ENCODE data around the gene DIO1.

Gene DIO1

DNA sequence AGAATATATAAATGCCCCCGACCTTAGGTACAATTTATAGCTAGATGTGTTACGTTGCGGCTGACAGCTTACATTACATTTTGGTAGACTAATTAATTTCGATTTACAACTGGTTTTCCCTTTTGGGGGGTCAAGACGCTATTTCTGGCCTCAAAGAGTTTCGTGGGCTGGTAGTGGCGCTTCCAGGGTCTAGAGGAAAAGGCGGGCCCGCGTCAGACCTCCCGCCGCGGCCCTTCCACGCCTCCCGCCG, 51.1 kb downstream of the DIO1 start:
- Mint-ChIP-seq H3K4me3 (peak overlapping the region; percentile 94), H3K36me3 (peaks cover 1% of the 10 kb centered on the region), H3K9me3 (no peaks in the 10 kb centered on the region), H3K4me1 (peaks cover 50% of the 10 kb centered on the region), H3K27me3 (no peaks in the 10 kb centered on the region), H3K27ac (peak overlapping the region; percentile 94)

GRCh38 chr1:53945433-53946251, 51.7 kb downstream of the DIO1 start, which contains the start of gene IFT25:
IFT25 (minus strand) TSS chr1:53945699; CDS start chr1:53940082, 5,617 bp downstream.
- H3K4me1 Mint-ChIP-seq, result peaks cover 47% of the 10 kb centered on the region
- no peaks in the 10 kb centered on the region for H3K27me3 Mint-ChIP-seq
- peak within 1 kb of the TSS; percentile 94 for H3K27ac Mint-ChIP-seq

GRCh38 chr1:53946252-53947171, 52.5 kb downstream of the DIO1 start, which contains the start of gene LRRC42:
LRRC42 (plus strand) TSS chr1:53946350; CDS start chr1:53952000, 5,650 bp downstream.
- H3K27me3 Mint-ChIP-seq, result no peaks in the 10 kb centered on the region
- H3K27ac Mint-ChIP-seq, result peak within 1 kb of the TSS; percentile 94
- no peaks in the 10 kb centered on the region for H3K36me3 Mint-ChIP-seq
- peaks cover 47% of the 10 kb centered on the region for H3K4me1 Mint-ChIP-seq
- H3K4me3 Mint-ChIP-seq, result peak within 1 kb of the TSS; percentile 94
- no peaks in the 10 kb centered on the region for H3K9me3 Mint-ChIP-seq

More at GRCh38 chr1:53945433-53946251, 51.7 kb downstream of the DIO1 start, which contains the start of gene IFT25:
- Mint-ChIP-seq H3K4me3 (peak within 1 kb of the TSS; percentile 94), H3K36me3 (no peaks in the 10 kb centered on the region), H3K9me3 (no peaks in the 10 kb centered on the region)

DNA sequence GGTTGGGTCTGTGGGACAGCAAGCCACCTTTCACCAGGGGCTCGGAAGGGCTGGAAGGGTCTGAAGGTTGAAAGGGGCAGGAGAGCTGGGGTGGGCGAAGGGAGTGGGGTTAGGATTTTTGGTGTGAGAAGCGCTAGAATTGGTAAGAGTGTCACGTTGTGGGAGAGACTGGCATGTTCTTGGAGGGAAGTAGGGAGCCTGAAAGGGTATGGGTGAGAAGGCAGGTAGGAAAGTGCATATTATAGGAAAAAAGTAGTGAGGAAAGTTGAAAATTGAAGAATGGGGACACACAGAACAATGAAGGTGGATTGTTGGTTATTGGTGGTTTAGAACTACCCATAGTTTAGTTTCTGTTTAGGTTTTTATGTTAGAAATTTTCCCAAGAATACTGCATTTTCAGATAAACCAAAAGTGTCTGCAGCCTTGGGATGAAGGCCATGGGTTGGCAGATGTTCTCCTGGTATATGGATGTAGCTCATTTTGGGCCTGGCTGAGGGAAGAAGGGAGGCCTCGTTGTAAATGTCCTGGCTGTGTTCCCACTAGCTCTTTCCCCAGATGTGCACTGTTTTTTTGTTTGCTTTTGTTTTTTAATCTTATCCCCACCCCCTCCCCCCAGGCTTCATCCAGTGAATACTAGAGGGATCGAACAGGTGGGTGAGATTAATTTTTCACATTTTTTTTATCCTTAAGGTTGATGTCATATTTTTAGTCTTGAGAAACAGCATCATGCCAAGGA, 53.4 kb downstream of the DIO1 start:
- Mint-ChIP-seq H3K27me3 (no peaks in the 10 kb centered on the region), H3K27ac (peak overlapping the region; percentile 92), H3K36me3 (no peaks in the 10 kb centered on the region), H3K9me3 (no peaks in the 10 kb centered on the region), H3K4me3 (peak overlapping the region; percentile 83), H3K4me1 (peaks cover 47% of the 10 kb centered on the region)

- Mint-ChIP-seq H3K27ac (no peak overlapping the region), H3K4me1 (peaks cover 42% of the 10 kb centered on the region), H3K36me3 (peaks cover 2% of the 10 kb centered on the region), H3K4me3 (peak overlapping the region; percentile 32), H3K27me3 (no peaks in the 10 kb centered on the region), H3K9me3 (no peaks in the 10 kb centered on the region)
Measured at GRCh38 chr1:53948291-53948690, 54.3 kb downstream of the DIO1 start.

DNA sequence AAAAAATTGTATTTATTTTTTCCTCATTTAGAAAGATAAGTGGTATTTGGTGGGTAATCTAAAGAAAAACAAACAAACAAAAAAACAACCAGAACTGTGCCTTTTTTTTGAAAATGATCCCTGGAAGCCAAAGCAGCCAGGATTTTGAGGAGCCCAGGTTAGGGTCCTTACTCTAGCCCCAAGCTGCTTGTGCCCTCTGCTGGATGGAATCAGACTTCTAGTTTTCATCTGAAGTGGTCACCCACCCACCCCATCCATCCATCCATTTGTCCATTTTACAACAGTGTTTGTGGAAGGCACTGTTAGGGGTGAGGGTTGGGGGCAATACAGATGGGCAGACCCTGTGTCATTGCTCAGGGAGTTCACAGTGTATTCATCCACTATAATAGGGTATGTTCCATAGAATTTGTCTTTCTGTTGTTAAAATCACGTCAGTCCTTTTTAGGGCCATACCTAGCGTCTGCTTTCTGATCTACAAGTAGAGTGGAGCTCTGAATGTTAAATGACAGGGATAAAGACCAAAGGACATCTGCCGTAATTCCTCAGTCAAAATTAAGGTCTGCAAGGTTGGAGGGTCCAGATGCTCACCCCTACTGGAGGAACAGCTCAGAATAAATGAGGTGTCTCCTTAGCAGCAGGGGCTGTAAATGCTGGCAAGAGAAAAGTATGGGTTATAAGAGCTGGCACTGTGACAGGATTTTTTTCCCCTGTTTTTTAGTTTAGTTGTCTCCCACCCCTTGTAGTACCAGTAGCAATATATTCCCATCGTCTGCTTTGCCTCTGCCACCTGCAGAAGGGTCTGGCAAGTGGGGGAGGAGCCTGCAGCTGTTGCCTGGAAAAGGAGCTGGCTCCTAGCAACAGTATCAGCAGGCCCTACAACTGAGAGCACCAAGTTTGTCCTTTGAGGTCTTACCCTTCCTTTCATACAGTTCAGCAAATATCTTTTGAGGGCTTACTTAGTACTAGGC, 55.3 kb downstream of the DIO1 start:
- Mint-ChIP-seq H3K27me3 (no peaks in the 10 kb centered on the region), H3K36me3 (peaks cover 2% of the 10 kb centered on the region), H3K9me3 (no peaks in the 10 kb centered on the region), H3K4me3 (no peak overlapping the region), H3K27ac (no peak overlapping the region), H3K4me1 (peaks cover 33% of the 10 kb centered on the region)

GRCh38 chr1:53951697-53952096, 57.7 kb downstream of the DIO1 start:
- H3K9me3 Mint-ChIP-seq, result no peaks in the 10 kb centered on the region
- peak overlapping the region; percentile 55 for H3K27ac Mint-ChIP-seq
- peaks cover 2% of the 10 kb centered on the region for H3K36me3 Mint-ChIP-seq
- no peak overlapping the region for H3K4me3 Mint-ChIP-seq
- H3K4me1 Mint-ChIP-seq, result peaks cover 27% of the 10 kb centered on the region
- H3K27me3 Mint-ChIP-seq, result no peaks in the 10 kb centered on the region

DNA sequence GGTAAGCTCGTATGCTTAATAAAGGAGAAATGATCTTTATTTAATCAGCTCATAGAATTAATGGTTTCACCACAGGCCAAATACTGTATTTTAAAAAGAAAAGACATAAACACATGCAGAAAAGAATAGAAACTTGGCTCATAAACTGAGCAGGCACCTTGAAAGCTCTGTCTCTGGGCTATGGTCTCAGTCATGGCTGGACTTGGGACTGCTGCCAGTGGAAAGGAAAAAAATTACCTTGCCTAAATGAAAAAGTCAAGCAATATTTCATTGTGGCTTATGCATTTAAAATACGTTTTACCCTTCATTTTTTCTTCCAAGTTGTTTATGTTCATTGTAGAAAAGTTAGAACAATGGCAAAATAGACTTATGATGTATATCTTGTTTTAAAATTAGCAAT, 60.1 kb downstream of the DIO1 start:
- Mint-ChIP-seq H3K27ac (no peak overlapping the region), H3K27me3 (no peaks in the 10 kb centered on the region), H3K4me1 (peaks cover 17% of the 10 kb centered on the region), H3K4me3 (no peak overlapping the region), H3K9me3 (no peaks in the 10 kb centered on the region), H3K36me3 (peaks cover 2% of the 10 kb centered on the region)

DNA sequence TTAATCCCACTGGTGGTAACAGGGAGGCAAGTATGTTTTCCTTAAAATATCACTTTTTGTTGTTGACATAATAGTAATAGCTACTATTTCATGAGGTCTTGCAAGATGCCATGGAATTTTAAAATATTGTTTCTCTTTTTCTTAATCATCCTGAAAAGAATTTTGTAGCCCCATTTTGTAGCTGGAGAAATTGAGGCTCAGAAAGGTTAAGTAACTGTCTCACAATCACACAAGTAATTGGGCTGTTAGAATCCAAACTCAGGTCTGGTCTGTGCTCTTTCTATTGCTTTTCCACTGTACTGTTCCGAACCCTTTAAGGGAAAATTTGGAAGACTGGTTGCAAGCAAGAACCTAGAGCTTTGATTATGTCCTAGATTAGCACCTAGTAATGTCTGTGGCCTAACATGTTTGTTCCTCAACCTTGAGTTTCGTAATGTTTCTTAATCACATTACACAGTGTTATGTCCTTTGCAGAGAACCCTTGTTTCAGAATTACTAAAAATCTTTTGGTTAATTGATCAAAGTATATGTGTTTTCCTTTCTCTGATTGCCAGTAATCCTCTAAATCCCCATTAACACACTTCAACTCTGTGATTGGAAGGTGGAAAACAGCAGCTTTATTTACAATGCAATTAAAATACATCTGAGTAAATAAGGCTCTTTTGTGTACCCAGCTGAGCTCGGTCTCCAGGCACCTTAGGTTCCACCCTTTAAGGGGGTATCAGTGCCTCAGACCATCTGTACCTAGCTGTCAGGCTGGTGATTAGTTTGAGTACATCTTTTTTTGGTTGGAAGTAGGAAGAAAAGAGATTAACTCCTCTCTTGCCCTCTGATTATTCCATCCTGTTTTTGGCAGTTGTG, 62.6 kb downstream of the DIO1 start:
- no peaks in the 10 kb centered on the region for H3K27me3 Mint-ChIP-seq
- no peak overlapping the region for H3K4me3 Mint-ChIP-seq
- H3K27ac Mint-ChIP-seq, result no peak overlapping the region
- no peaks in the 10 kb centered on the region for H3K9me3 Mint-ChIP-seq
- H3K36me3 Mint-ChIP-seq, result peaks cover 2% of the 10 kb centered on the region
- peaks cover 13% of the 10 kb centered on the region for H3K4me1 Mint-ChIP-seq

DNA sequence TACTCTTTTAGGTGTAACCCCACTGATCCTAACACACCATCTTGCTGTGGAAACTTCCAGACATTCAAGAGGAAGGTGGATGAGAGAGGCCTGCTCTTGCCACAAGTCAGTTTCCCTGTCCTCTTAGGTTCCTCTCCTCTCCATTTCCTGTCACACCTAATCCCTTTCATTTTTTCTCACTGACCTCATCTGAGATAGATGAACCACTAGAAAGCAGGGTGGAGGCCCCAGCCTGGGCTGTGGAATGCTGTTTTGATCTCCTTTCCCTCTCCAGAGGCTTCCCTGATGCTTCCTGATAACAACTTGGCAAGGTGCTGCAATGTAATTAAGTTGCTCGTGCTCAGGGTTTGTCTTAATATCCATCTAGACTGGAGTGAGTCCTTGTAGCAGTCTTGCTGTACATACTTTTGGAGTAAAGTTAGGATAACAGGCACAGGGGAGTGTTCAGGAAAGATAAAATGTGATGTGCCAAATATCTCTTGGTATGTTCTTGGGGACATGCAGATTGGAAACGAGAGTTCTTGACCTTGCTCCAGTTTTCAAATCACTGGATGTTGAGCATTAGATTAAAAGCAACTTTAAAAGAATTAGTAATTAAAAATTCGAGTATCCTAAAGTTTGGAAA, 63.3 kb downstream of the DIO1 start:
- H3K4me1 Mint-ChIP-seq, result peaks cover 13% of the 10 kb centered on the region
- H3K27me3 Mint-ChIP-seq, result no peaks in the 10 kb centered on the region
- H3K9me3 Mint-ChIP-seq, result no peaks in the 10 kb centered on the region
- peaks cover 2% of the 10 kb centered on the region for H3K36me3 Mint-ChIP-seq
- no peak overlapping the region for H3K4me3 Mint-ChIP-seq
- H3K27ac Mint-ChIP-seq, result no peak overlapping the region

DNA sequence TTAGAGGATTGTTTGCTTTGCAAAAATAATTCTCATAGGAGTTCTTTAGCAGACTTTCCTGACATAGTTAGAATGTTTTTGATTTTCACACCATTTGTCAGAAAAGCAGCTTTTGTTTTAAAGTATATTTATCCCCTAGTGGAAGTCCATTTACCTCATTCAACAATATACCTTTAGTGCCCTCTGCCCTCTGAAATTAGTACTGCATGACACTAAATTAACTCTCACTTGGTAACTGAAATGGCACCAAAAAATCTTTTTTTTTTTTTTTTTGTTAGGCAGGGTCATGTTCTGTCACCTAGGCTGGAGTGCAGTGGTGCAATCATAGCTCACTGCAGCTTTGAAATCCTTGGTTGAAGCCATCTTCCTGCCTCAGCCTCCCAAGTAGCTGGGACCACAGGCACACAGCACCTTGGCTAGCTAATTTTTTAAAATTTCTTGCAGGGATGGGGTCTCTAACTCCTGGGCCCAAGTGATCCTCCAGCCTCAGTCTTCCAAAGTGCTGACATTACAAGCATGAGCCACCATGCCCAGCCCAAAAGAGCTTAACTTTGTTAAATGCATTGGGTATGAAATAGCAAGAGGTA, 65.8 kb downstream of the DIO1 start:
- H3K27me3 Mint-ChIP-seq, result no peaks in the 10 kb centered on the region
- no peak overlapping the region for H3K4me3 Mint-ChIP-seq
- peaks cover 7% of the 10 kb centered on the region for H3K36me3 Mint-ChIP-seq
- H3K27ac Mint-ChIP-seq, result no peak overlapping the region
- no peaks in the 10 kb centered on the region for H3K9me3 Mint-ChIP-seq
- peaks cover 9% of the 10 kb centered on the region for H3K4me1 Mint-ChIP-seq
